ENCODE measurements around the gene VAV2. TPM values are rescaled to one million over a fixed set of nuclear protein-coding genes. Genes with fewer than 3 reads are reported as not detected.

VAV2 gene
- total RNA-seq, 4 donors from 2014 or later = 4.7 to 42.2 (median 15.8) TPM

DNA sequence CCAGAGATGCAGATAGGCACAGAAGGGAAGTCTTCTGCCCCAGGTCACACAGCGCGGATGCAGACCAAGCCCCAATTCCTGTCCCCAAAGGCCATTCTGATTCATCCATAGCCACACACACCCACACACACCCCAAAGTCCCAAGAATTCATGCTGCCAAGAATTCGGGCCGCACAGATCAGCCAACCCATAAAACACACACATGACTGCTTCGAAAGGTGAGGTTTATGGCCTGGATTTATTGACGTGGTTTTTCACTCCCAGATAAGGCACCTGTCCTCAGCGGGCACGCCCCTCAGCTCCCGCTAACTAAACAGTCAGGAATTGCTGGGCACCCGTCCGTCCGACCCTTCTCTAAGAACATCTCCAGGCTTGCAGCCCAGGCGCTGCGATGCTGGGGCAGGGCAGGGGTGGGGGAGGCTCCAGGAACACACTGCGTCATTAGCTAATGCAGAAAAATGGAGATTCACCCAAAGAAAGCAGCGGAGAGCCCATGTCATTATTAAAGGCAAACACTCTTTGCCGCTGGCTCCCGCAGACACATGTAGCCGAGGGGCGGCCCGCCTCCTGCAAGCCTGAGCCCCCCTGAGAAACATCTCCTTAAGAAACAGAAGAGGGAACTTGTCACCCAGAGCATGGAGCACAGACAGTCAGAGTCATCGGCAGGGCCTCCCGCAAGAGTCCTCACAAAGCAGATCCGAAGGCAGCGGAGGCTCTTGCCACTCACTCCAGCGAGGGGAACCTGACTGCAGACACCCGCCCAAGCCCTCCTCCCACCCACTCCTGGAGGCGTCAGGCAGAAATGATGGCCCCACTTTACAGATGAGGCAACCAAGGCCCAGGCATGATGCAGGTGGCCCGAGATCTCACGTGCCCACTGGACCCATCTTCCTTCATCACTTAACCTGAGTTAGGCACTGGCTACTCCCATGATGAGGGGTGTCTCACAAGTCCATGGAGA, 19.9 kb downstream of the VAV2 start:
- intact Hi-C loops (cut with DNase I; ENCODE audit: low total_unique reads) = no loop called here

GRCh38 chr9:133971121-133971951, 20.8 kb downstream of the VAV2 start:
- Histone ChIP-seq H3K27ac (peak overlapping the region in 1 of 2 donors; percentile 7), H3K4me3 (no peak overlapping the region), H3K9me3 (no peaks in the 10 kb centered on the region), H3K27me3 (no peaks in the 10 kb centered on the region), H3K36me3 (no peaks in the 10 kb centered on the region), H3K4me1 (peaks cover 0 to 11% of the 10 kb centered on the region in 2 donors)
- TF ChIP-seq POLR2A (IDR thresholded peaks at IDR 0.05) = no peak
- TF ChIP-seq, protein P1, sequence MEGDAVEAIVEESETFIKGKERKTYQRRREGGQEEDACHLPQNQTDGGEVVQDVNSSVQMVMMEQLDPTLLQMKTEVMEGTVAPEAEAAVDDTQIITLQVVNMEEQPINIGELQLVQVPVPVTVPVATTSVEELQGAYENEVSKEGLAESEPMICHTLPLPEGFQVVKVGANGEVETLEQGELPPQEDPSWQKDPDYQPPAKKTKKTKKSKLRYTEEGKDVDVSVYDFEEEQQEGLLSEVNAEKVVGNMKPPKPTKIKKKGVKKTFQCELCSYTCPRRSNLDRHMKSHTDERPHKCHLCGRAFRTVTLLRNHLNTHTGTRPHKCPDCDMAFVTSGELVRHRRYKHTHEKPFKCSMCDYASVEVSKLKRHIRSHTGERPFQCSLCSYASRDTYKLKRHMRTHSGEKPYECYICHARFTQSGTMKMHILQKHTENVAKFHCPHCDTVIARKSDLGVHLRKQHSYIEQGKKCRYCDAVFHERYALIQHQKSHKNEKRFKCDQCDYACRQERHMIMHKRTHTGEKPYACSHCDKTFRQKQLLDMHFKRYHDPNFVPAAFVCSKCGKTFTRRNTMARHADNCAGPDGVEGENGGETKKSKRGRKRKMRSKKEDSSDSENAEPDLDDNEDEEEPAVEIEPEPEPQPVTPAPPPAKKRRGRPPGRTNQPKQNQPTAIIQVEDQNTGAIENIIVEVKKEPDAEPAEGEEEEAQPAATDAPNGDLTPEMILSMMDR (IDR thresholded peaks at IDR 0.05) = no peak
- DNase-seq = no peak
- intact Hi-C loops (cut with DNase I; ENCODE audit: low total_unique reads) = no loop called here

More for the DNA sequence above, 19.9 kb downstream of the VAV2 start:
- H3K4me1 ChIP-seq = peaks cover 0 to 11% of the 10 kb centered on the region in 2 donors
- H3K36me3 ChIP-seq = no peaks in the 10 kb centered on the region
- TF ChIP-seq POLR2A (IDR thresholded peaks at IDR 0.05) = no peak
- TF ChIP-seq, protein P1 (IDR thresholded peaks at IDR 0.05) = no peak
- DNase-seq = peak in 1 of 2 donors; percentile 56
- H3K27ac ChIP-seq = peak overlapping the region in 1 of 2 donors; percentile 7
- H3K9me3 ChIP-seq = no peaks in the 10 kb centered on the region
- H3K27me3 ChIP-seq = no peaks in the 10 kb centered on the region
- H3K4me3 ChIP-seq = no peak overlapping the region

GRCh38 chr9:133970581-133971058, 21.5 kb downstream of the VAV2 start:
- intact Hi-C loops (cut with DNase I; ENCODE audit: low total_unique reads) = no loop called here
- H3K27ac ChIP-seq = no peak overlapping the region
- no peaks in the 10 kb centered on the region for H3K9me3 ChIP-seq
- H3K4me3 ChIP-seq = no peak overlapping the region
- no peak for TF ChIP-seq POLR2A (IDR thresholded peaks at IDR 0.05)
- TF ChIP-seq, protein P1 (IDR thresholded peaks at IDR 0.05) = no peak
- no peaks in the 10 kb centered on the region for H3K36me3 ChIP-seq
- no peak for DNase-seq
- H3K4me1 ChIP-seq = peaks cover 0 to 11% of the 10 kb centered on the region in 2 donors
- no peaks in the 10 kb centered on the region for H3K27me3 ChIP-seq

DNA sequence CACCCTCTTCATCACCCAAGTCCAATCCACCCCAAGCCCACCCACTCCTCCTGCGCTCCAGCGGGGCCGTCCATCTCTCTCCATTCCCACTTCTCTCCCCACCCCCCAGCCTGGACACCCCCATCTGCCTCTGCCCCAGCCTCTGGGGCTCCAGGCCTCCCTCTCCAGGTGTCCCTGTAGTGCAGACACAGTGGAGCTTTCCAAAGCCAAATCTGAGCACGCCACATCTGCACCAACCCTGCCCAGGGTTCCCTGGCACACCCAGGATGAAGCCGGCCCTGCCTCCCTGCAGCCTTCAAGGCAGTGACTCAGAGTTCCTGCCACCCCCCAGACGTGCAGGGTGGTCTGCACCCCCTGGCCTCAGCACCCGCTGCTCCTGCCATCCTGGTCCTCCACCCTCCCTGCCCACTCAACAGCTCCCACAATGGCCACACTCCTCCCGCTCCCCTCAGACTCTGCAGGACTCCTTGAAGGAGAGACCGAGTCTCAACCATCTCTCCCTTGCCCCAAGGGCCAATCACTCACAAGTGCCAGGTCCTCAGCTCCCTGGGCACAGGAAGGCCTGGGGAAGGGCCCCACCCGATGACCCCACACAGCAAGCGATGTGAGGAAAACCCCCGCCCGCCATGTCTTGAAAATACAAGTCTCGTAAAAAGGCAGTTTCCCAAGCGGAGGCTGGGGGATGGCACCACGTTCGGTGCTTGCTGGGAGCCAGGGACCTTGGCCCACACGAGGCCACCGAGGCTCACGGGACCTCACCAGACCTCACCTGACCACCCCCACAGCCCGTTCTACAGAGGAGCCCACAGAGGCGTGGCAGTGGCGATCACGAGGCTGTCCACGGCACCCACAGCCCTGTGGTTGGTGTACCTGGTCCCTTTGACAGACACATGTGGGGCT, 22.2 kb downstream of the VAV2 start:
- Histone ChIP-seq H3K9me3 (no peaks in the 10 kb centered on the region), H3K27me3 (no peaks in the 10 kb centered on the region), H3K4me1 (peaks cover 0 to 11% of the 10 kb centered on the region in 2 donors), H3K27ac (no peak overlapping the region), H3K36me3 (no peaks in the 10 kb centered on the region), H3K4me3 (no peak overlapping the region)
- no peak for TF ChIP-seq POLR2A (IDR thresholded peaks at IDR 0.05)
- TF ChIP-seq, protein P1 (IDR thresholded peaks at IDR 0.05) = no peak
- DNase-seq = no peak
- intact Hi-C loops (cut with DNase I; ENCODE audit: low total_unique reads) = no loop called here

Data from uterus (tissue), 4 donors.